CD4-positive, alpha-beta T cell treated with Interferon alpha-2 for 1 hour (primary cell): ENCODE measurements around the gene HDGF.

Experiments
- DNase-seq, 2 donors: peaks; one replicate each; pipeline ENCODE4 v3.0.0-alpha.2; 2020 to 2022

Gene HDGF

GRCh38 chr1:156714830-156715229 is 36.6 kb downstream of the HDGF start:
- no peak for DNase-seq

GRCh38 chr1:156712626-156713025 is 38.8 kb downstream of the HDGF start:
- DNase-seq: no peak

GRCh38 chr1:156711011-156711817 is 40.3 kb downstream of the HDGF start:
- DNase-seq: no peak

- no peak for DNase-seq
Measured at GRCh38 chr1:156709757-156710489, 41.6 kb downstream of the HDGF start.

- DNase-seq: no peak
Measured at GRCh38 chr1:156709031-156709430, 42.4 kb downstream of the HDGF start.

GRCh38 chr1:156708218-156708661 is 43.2 kb downstream of the HDGF start:
- DNase-seq: no peak

- DNase-seq: no peak
Measured at GRCh38 chr1:156707417-156708217, 43.9 kb downstream of the HDGF start.

GRCh38 chr1:156706657-156707416 is 44.6 kb downstream of the HDGF start:
- DNase-seq: no peak

- DNase-seq: peak; percentile 64 to 73
Measured at GRCh38 chr1:156705918-156706656, 45.4 kb downstream of the HDGF start.

GRCh38 chr1:156705321-156705917 is 46.1 kb downstream of the HDGF start, which contains the start of gene CRABP2:
CRABP2 (minus strand) TSS chr1:156705583; CDS start chr1:156705446, 137 bp downstream.
- DNase-seq: no peak

GRCh38 chr1:156704930-156705320 is 46.5 kb downstream of the HDGF start:
- peak in 1 of 2 donors; percentile 3 for DNase-seq

GRCh38 chr1:156704166-156704711 is 47.2 kb downstream of the HDGF start:
- DNase-seq: no peak

- no peak for DNase-seq
Measured at GRCh38 chr1:156703741-156704140, 47.7 kb downstream of the HDGF start.

GRCh38 chr1:156703336-156703735 is 48.1 kb downstream of the HDGF start:
- DNase-seq: no peak

GRCh38 chr1:156700736-156701531 is 50.5 kb downstream of the HDGF start:
- no peak for DNase-seq

- DNase-seq: no peak
Measured at GRCh38 chr1:156698995-156699394, 52.5 kb downstream of the HDGF start.

- DNase-seq: no peak
Measured at GRCh38 chr1:156697481-156697880, 54.0 kb downstream of the HDGF start.

- no peak for DNase-seq
Measured at GRCh38 chr1:156696755-156697154, 54.7 kb downstream of the HDGF start.

- DNase-seq: no peak
Measured at GRCh38 chr1:156694690-156694962, 56.8 kb downstream of the HDGF start.
